CD4-positive, alpha-beta memory T cell (primary cell): Measurements from ENCODE around the gene THSD7A. TPM values are rescaled to one million over a fixed set of nuclear protein-coding genes. Genes with fewer than 3 reads are reported as not detected.

Experiments
- CTCF ChIA-PET: fragments of 350-600 bp; sonication (Branson Sonifier 250); formaldehyde crosslinking; loops from one replicate; lab custom pipeline; 2021; ENCODE audit warnings: inconsistent platforms; ENCODE audit not compliant: partially characterized antibody; lab: Charles Lee
- POLR2A ChIA-PET: fragments of 350-600 bp; sonication (Branson Sonifier 250); formaldehyde crosslinking; loops from one replicate; lab custom pipeline; 2021; ENCODE audit not compliant: partially characterized antibody; lab: Charles Lee
- DNase-seq, 5 donors: peaks; one replicate each; pipeline versions ENCODE4 v3.0.0 to v3.0.0-alpha.2; 2020 to 2022; ENCODE audit warnings: mixed read lengths in 1 of 5
- H3K27ac ChIP-seq: one replicate; pipeline ENCODE4 v1.7.0; 2013; ENCODE audit warnings: low read depth, low read length
- H3K27me3 ChIP-seq: 2 replicates; pipeline ENCODE4 v1.7.0; 2013; ENCODE audit warnings: mild to moderate bottlenecking, low read length, moderate library complexity; ENCODE audit not compliant: insufficient read depth
- H3K36me3 ChIP-seq: 2 replicates; pipeline ENCODE4 v1.7.0; 2013; ENCODE audit warnings: mild to moderate bottlenecking, low read length, moderate library complexity; ENCODE audit not compliant: insufficient read depth
- H3K4me1 ChIP-seq: 2 replicates; pipeline ENCODE4 v1.7.0; 2013; ENCODE audit warnings: mild to moderate bottlenecking, low read length, moderate library complexity; ENCODE audit not compliant: insufficient read depth
- H3K4me3 ChIP-seq, 2 donors: one replicate each; pipeline ENCODE4 v1.7.0; 2013; ENCODE audit warnings: low read length in 2 of 2, mild to moderate bottlenecking in 1 of 2
- H3K9me3 ChIP-seq, 2 donors: one replicate each; pipeline ENCODE4 v1.7.0; 2013; ENCODE audit warnings: low read length in 2 of 2, control low read depth in 1 of 2; ENCODE audit not compliant: control insufficient read depth in 1 of 2
- H3K27ac Mint-ChIP-seq, 7 donors: one replicate each; pipeline ENCODE4 v1.8.0; 2020 to 2021; ENCODE audit warnings: mixed read lengths in 7 of 7, mild to moderate bottlenecking in 6 of 7, inconsistent platforms in 3 of 7, moderate library complexity in 3 of 7
- H3K27me3 Mint-ChIP-seq, 2 donors: one replicate each; pipeline ENCODE4 v1.8.0; 2020 to 2021; ENCODE audit warnings: mixed read lengths in 2 of 2
- H3K36me3 Mint-ChIP-seq, 2 donors: one replicate each; pipeline ENCODE4 v1.8.0; 2020 to 2021; ENCODE audit warnings: mixed read lengths in 2 of 2, inconsistent platforms in 1 of 2, mild to moderate bottlenecking in 1 of 2
- H3K4me1 Mint-ChIP-seq, 4 donors: one replicate each; pipeline ENCODE4 v1.8.0; 2020 to 2021; ENCODE audit warnings: mixed read lengths in 4 of 4, mild to moderate bottlenecking in 1 of 4
- H3K4me3 Mint-ChIP-seq, 8 donors: one replicate each; pipeline ENCODE4 v1.8.0; 2020 to 2021; ENCODE audit warnings: mixed read lengths in 8 of 8, mild to moderate bottlenecking in 7 of 8, moderate library complexity in 6 of 8, inconsistent platforms in 3 of 8
- H3K9me3 Mint-ChIP-seq, 8 donors: one replicate each; pipeline ENCODE4 v1.8.0; 2020 to 2021; ENCODE audit warnings: mixed read lengths in 8 of 8, mild to moderate bottlenecking in 5 of 8, inconsistent platforms in 3 of 8, moderate library complexity in 1 of 8
- intact Hi-C: fragments of 100-400 bp; cut with micrococcal nuclease; formaldehyde crosslinking; loops from one replicate; pipeline ENCODE4 v1.15.1; 2023
- polyA plus RNA-seq, 2 donors: library from polyadenylated mRNA; unstranded; fragments of 300-500 nt; fragmentation: Illumina TruSeq; gene quantifications; one replicate each; pipeline ENCODE4 v1.2.3, GENCODE V29; 2021
- total RNA-seq, 2 experiments: library from RNA; stranded (reverse); gene quantifications; one replicate each; pipeline ENCODE4 v1.2.3, GENCODE V29; 2021

The THSD7A gene
- total and polyA plus RNA-seq, 4 experiments from 2014 or later, result not detected

DNA sequence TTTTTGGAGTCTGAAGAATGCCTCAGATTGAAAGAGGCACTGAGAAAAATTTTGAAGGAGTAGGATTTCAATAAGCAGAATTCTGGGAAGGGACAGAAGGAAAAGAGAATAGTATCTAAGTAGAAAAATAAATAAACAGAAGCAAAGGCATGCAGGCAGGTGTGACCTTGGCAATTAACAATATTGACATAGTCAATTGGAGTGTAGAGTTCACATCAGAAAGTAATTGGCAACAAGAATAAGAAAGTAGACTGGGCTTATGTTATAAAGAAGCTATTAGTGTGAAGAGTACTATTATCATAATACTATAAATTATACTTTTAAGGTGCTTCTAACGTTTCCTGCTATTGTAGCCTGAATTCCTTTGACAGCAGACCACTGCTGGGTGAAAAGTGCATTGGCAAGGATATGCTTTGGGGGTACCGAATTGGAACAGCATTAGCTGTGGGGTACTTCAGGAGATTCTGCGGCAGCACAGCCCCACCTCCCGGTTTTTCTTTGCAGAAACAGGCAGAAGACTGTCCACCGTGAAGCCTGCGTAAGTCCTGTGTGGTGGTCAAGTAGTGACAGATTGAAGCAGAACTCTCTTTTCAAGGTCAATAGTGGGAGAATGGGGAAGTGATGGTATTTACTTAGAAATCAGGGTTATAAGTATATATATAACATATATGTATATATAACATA is 357.0 kb downstream of the THSD7A start:
- Mint-ChIP-seq H3K36me3 (no peaks in the 10 kb centered on the region), H3K4me1 (no peaks in the 10 kb centered on the region), H3K27me3 (no peaks in the 10 kb centered on the region), H3K27ac (no peak overlapping the region), H3K9me3 (peaks cover 0 to 3% (median 0%) of the 10 kb centered on the region in 8 donors), H3K4me3 (no peak overlapping the region)
- no peaks in the 10 kb centered on the region for H3K9me3 ChIP-seq
- intact Hi-C loops, result no loop called here
- POLR2A ChIA-PET, result no interaction called here
- DNase-seq, result no peak
- no peaks in the 10 kb centered on the region for H3K36me3 ChIP-seq
- no peak overlapping the region for H3K27ac ChIP-seq
- CTCF ChIA-PET, result no interaction called here
- H3K27me3 ChIP-seq, result no peaks in the 10 kb centered on the region
- H3K4me3 ChIP-seq, result no peak overlapping the region
- no peaks in the 10 kb centered on the region for H3K4me1 ChIP-seq

DNA sequence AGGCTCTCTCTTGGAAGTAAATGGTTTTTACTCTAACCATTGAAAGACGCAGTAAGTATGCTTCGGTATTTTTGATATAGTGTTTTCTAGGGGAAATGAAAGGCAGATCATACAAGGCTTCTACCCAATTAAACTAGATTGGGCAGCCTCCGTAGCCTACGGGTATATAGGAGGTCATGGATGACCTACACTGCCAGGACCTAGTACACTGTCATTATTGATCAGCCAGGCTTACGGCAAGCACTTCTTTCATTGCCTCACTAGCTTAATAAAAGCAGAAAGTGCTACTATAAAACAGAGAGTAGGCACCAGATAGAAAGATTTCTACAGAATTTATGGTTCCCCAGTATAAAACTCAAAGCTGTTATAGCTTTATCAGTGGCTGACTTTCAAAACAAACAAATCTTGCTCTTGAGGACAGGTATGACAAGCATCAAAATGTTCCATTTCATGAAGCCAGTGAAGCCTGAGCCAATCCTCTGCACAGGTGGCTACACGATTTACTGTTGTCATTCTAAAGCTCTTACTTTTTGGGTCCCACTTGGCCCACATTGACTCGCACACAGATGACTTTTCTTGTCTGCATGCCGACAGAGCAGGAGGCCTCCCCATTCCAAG is 358.1 kb downstream of the THSD7A start:
- no peaks in the 10 kb centered on the region for H3K4me1 ChIP-seq
- H3K27ac Mint-ChIP-seq, result no peak overlapping the region
- H3K4me1 Mint-ChIP-seq, result no peaks in the 10 kb centered on the region
- intact Hi-C loops, result no loop called here
- no peaks in the 10 kb centered on the region for H3K27me3 Mint-ChIP-seq
- H3K4me3 Mint-ChIP-seq, result no peak overlapping the region
- H3K36me3 ChIP-seq, result no peaks in the 10 kb centered on the region
- H3K27ac ChIP-seq, result no peak overlapping the region
- H3K9me3 ChIP-seq, result no peaks in the 10 kb centered on the region
- peaks cover 0 to 3% (median 0%) of the 10 kb centered on the region in 8 donors for H3K9me3 Mint-ChIP-seq
- no peaks in the 10 kb centered on the region for H3K36me3 Mint-ChIP-seq
- H3K27me3 ChIP-seq, result no peaks in the 10 kb centered on the region
- CTCF ChIA-PET, result no interaction called here
- POLR2A ChIA-PET, result no interaction called here
- DNase-seq, result no peak
- H3K4me3 ChIP-seq, result no peak overlapping the region

GRCh38 chr7:11473220-11473619 is 358.8 kb downstream of the THSD7A start:
- POLR2A ChIA-PET, result no interaction called here
- no peaks in the 10 kb centered on the region for H3K36me3 Mint-ChIP-seq

DNA sequence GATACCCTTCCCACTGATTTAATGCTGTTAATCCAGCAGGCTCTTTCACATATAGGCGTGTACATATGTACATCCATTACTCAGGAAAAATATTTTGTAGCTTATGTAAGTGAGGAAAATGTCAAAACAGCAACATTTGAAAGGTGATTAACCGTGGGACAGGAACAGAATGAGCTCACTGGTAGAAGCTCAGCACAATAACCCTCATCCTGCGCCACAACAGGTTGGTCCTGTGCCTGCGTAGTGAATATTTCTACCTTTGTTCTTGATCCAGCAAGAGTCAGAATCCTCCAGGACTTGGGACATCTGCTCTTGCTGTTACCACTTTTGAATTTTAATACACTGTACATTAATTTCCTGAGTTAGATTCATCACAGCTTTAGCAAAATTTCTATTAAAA is 359.4 kb downstream of the THSD7A start:
- H3K27ac Mint-ChIP-seq, result no peak overlapping the region
- H3K36me3 Mint-ChIP-seq, result no peaks in the 10 kb centered on the region
- intact Hi-C loops, result no loop called here
- Histone ChIP-seq H3K27ac (no peak overlapping the region), H3K4me3 (no peak overlapping the region), H3K9me3 (no peaks in the 10 kb centered on the region), H3K36me3 (no peaks in the 10 kb centered on the region), H3K27me3 (no peaks in the 10 kb centered on the region), H3K4me1 (no peaks in the 10 kb centered on the region)
- POLR2A ChIA-PET, result no interaction called here
- no peaks in the 10 kb centered on the region for H3K27me3 Mint-ChIP-seq
- CTCF ChIA-PET, result no interaction called here
- no peak for DNase-seq
- H3K9me3 Mint-ChIP-seq, result no peaks in the 10 kb centered on the region
- no peaks in the 10 kb centered on the region for H3K4me1 Mint-ChIP-seq
- no peak overlapping the region for H3K4me3 Mint-ChIP-seq

More at GRCh38 chr7:11473220-11473619, 358.8 kb downstream of the THSD7A start:
- Histone ChIP-seq H3K4me1 (no peaks in the 10 kb centered on the region), H3K27ac (no peak overlapping the region), H3K4me3 (no peak overlapping the region), H3K27me3 (no peaks in the 10 kb centered on the region), H3K9me3 (no peaks in the 10 kb centered on the region), H3K36me3 (no peaks in the 10 kb centered on the region)
- no peak overlapping the region for H3K4me3 Mint-ChIP-seq
- no peak for DNase-seq
- intact Hi-C loops, result no loop called here
- no peak overlapping the region for H3K27ac Mint-ChIP-seq
- peaks cover 0 to 3% (median 0%) of the 10 kb centered on the region in 8 donors for H3K9me3 Mint-ChIP-seq
- no peaks in the 10 kb centered on the region for H3K4me1 Mint-ChIP-seq
- H3K27me3 Mint-ChIP-seq, result no peaks in the 10 kb centered on the region
- CTCF ChIA-PET, result no interaction called here

DNA sequence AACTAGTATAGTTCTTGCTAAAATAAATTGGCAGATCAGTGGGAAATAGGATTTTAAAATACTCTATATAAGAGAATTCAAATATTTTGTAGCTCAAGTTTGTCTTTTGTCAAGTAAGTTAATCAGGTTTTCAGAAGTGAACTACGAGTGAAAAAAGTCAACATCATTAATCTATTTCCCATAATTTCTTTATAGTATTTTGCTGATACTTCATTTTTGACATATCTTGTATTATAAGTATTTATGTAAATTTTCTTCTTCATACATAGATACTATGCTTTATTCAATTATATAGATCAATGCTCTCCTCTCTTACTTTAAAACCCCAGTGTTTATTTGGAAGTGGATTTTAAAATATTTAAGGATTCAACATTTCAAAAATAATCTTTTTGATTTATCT is 360.7 kb downstream of the THSD7A start:
- DNase-seq, result no peak
- Histone ChIP-seq H3K9me3 (no peaks in the 10 kb centered on the region), H3K4me3 (no peak overlapping the region), H3K36me3 (no peaks in the 10 kb centered on the region), H3K27ac (no peak overlapping the region), H3K27me3 (no peaks in the 10 kb centered on the region), H3K4me1 (no peaks in the 10 kb centered on the region)
- Mint-ChIP-seq H3K4me3 (no peak overlapping the region), H3K27ac (no peak overlapping the region), H3K4me1 (no peaks in the 10 kb centered on the region), H3K36me3 (no peaks in the 10 kb centered on the region), H3K9me3 (peaks cover 0 to 4% (median 0%) of the 10 kb centered on the region in 8 donors), H3K27me3 (no peaks in the 10 kb centered on the region)
- intact Hi-C loops, result no loop called here
- ChIA-PET POLR2A (no interaction called here), CTCF (no interaction called here)

DNA sequence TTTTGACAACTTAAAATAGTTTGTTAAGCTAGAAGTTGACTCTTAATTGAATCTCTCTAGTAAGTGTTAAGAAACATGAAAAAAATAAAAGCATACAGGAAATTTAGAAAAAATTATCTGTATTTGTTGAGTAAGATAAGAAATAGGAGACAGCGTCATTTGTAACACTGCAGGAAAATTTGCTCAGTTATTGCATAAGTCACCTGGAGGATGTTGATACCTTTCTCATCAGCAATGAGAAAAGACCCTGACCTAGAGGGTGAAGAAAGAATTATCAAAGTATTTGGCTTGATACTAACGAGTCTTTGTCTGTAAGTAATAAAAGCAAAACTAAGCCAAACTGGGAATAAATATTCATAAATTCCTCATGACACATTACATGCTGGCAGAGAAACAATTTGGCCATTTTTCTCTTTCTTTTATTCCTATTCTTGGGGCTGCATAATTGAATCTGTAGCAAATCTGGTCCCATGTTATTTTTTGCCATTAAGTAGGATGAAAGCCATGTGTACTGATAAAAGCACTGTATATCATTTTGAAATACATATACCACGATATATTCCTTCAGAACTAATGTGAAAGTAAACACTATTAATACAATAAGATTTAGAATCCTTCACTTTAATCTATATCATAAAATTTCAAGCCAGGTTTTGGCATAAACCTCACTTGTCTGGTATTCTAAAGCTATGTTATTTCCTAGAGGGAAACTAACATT is 362.8 kb downstream of the THSD7A start:
- Mint-ChIP-seq H3K9me3 (peaks cover 0 to 4% (median 0%) of the 10 kb centered on the region in 8 donors), H3K36me3 (no peaks in the 10 kb centered on the region), H3K4me1 (no peaks in the 10 kb centered on the region), H3K4me3 (no peak overlapping the region), H3K27me3 (no peaks in the 10 kb centered on the region), H3K27ac (no peak overlapping the region)
- H3K4me3 ChIP-seq, result no peak overlapping the region
- no peaks in the 10 kb centered on the region for H3K9me3 ChIP-seq
- ChIA-PET POLR2A (no interaction called here), CTCF (no interaction called here)
- no peak for DNase-seq
- no peak overlapping the region for H3K27ac ChIP-seq
- H3K36me3 ChIP-seq, result no peaks in the 10 kb centered on the region
- H3K27me3 ChIP-seq, result no peaks in the 10 kb centered on the region
- no peaks in the 10 kb centered on the region for H3K4me1 ChIP-seq
- intact Hi-C loops, result no loop called here

DNA sequence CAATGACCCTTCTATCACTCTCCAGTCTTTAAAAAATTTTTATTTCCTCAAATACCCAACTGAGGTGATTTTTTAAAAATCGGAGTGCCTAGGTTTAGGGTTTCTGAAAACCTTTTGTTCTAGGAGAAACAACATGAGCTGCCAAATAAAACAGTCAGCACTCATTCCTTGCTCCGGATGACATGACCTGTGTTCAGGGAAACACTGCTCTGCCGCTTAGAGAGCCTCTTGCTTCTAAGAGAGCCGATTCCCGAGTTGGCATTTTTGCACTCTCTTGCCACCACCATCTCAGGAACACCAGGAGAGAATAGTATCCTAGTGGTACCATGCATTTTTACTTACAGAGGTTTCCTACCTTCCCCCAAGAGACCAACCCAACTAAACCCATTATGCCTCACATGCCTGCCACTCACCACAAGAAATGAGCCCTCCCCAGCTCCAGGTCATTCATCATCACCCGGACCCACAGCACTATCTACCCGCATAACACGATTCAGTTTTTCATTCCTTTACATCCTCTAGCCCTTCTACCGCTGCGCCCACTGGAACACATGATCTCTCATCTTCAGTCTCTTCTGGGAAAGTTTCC is 365.4 kb downstream of the THSD7A start:
- no peaks in the 10 kb centered on the region for H3K36me3 ChIP-seq
- no peaks in the 10 kb centered on the region for H3K27me3 ChIP-seq
- no peaks in the 10 kb centered on the region for H3K4me1 ChIP-seq
- Mint-ChIP-seq H3K36me3 (no peaks in the 10 kb centered on the region), H3K27ac (no peak overlapping the region), H3K4me1 (no peaks in the 10 kb centered on the region), H3K4me3 (no peak overlapping the region), H3K9me3 (peaks cover 0 to 4% (median 0%) of the 10 kb centered on the region in 8 donors), H3K27me3 (no peaks in the 10 kb centered on the region)
- ChIA-PET POLR2A (no interaction called here), CTCF (no interaction called here)
- no peak overlapping the region for H3K4me3 ChIP-seq
- DNase-seq, result no peak
- intact Hi-C loops, result no loop called here
- no peaks in the 10 kb centered on the region for H3K9me3 ChIP-seq
- no peak overlapping the region for H3K27ac ChIP-seq
